HG03139 (cell line): ENCODE data around the gene NEMP2.
"Not testable (repeated sequence)": the region's sequence is repeated elsewhere in the genome, so short reads cannot be mapped to it uniquely, and the experiment has no call there.

Source experiments
- ATAC-seq: cut with Tn5 transposase; IDR thresholded peaks from one replicate; pipeline ENCODE4 v1.9.1; 2021; ENCODE audit not compliant: unreplicated experiment

The NEMP2 gene

DNA sequence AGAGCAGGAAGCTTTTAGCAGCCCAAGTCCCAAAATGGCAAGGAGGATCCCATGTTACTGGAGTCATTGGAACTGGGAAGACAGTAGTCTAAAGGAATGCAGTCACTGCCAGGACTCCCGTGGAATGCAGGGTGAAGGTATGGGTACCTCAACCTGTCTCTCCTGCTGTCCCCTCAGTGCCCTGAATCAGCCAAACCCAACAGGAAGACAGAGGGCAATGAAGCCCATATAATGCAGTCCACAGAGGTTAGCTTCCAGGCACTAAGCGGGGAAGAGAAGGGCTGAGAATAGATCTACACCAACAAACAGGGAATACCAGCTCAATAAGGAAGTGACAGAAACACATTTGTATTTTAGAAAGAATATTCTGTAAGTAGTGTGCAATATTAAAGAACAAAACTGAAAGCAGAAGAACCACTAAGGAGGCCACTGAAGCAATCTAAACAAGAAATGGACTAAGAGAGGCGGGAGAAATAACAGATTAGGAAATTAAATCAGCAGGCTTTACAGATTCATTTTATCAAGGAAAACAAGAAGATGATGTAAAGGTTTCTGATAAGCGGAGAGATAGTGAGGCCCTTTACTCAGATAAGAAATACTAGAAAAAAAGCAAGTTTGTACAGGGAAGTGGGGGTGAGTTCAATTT lies 8.3 kb downstream of the NEMP2 start:
- ATAC-seq, result no peak

DNA sequence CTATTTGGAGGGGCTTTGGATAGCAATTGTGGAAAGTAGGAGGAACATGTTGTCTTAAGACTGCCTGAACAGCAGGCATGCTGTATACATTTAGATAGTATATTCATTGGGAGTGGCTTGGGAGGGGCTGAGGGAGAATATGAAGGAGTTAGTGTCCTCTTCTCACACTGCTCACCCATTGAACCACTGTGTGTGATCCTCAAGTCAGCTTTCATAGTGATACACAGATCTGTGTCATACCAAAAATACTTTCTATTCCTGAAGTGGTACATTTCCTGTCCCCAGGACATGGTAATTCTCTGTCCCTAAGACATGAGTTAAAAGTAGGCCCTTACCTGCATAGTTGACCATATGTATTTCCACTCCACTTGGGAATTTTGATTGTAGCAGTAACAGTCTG lies 9.6 kb downstream of the NEMP2 start:
- ATAC-seq, result no peak

DNA sequence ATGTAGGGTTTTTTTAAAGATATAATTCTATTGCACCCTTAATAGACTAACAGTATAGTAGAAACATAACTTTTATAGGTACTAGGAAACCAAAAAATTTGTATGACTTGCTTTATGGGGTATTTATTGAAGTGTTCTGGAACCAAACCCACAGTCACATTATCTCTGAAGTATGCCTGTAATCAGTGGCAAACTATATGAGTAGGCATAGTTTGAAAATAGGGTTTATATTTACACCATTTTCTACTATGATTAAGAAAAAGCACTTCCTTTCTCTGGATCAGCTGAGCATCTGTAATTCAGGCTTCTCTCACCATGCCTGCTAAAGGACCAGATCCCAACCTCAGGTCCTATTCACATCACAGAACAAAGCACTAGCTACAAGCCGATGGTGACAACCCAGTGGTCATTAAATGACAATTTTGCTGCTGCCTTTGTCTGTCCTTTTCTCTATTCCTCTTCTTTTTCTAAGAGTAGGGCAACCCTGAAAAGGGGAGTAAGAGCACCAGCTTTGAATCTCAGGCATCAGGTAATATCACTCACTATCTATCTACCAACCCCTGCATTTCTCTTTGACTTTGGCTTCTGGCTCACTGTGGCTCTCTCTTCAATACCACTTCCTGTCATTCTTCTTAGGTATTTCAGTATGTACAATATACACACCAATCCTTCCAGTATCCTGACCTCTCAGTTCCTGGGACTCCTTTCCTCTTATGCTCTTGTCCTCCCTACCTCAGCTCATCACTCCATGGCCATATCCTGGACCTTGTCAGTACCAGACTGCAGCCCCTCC lies 14.4 kb downstream of the NEMP2 start:
- no peak for ATAC-seq

DNA sequence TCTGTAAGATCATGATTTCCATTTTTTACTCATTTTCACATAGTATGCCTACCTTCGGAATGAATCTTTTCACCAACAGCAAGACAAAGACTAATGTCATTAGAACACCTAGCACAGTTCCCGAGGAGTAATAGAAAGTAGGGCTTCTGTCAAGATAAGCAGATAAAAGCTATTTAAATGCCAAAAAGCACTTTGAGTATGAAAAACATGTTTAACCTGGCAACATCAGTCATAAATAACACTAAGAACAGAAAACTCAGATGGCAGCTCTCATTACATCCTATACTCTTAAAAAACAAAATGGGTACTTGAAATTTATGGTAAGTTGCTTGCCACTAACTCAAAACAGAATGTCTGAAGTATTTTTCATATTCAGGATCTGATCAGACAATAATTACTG lies 17.1 kb downstream of the NEMP2 start:
- ATAC-seq, result no peak

DNA sequence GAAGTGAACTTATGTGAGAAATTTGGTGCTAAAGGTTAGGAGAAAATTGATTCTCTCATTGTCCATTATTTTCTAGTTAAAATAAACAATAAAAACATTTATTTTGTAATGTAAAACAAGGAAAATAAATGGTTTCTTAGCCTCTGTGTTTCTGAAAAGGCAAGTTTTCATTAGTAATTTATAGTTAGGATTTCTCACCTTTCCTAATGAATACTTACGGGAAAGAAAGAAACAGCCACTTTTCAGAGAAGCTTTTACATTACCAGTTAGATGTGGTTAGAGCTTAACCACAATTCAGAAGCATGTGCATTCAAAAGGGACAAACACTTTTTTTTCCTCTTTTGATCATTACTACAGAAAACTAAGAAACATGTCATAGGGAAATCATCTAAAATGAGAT lies 18.8 kb downstream of the NEMP2 start:
- no peak for ATAC-seq

DNA sequence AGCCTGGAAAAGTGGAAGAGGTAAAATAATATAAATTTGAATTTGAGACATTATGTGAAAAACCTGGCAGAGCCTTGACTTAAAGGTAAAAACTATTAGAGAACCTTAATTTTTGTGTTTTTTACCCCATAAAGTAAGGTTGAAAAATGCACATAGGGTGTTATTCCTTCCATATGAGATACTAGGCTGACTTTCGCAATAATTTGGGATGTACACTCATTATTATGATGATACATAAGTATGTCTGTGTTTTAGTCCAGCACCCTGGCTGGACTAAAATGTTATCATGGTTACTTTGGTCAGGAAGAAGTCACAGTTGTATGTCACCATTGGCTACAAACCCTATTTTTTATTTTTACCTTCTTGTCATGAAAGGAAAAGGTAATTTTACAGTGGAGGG lies 19.8 kb downstream of the NEMP2 start:
- no peak for ATAC-seq

DNA sequence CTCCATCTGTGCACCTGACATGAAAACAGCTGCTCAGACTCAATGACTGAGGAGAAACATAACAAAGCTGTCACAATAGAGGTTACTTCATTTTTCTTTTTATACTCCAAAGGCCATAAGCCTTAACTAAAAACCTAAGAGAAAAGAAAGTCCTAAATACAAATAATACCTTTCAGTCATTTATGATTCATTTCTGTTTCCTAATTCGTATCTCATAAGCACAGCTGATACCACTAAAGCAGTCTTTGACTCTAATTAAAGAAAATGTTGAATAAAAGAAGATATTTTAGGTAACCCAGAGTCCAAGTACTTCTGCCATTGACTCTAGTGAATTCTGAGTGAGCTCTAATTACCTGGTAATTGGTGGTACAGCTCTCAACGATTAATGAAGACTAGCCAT lies 20.6 kb downstream of the NEMP2 start:
- no peak for ATAC-seq

DNA sequence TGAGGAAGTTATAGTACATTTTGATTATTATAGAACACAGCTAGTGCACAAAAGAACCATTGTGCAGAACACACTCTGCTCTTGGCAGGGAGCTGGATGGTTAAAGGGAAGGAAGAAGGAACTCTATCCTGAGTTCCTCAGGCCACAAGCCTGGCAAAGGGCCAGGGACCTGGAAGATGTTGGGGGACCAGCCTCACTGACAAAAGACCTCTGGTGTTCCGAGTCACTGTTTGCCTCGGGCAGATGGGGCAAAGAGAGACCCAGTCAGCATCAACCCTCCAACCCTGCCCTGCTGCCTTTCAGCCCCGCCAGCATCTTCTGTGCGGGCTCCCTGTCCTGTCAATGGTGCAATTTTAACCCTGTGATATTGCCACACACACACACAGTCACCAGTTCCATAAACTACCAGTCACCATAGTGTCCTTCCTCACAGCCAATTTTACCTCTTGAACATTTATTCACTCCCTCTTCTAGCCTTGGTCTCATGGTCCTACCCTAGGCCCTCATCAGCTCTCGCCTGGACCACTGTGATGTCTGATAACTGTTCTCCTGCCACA lies 21.9 kb downstream of the NEMP2 start:
- no peak for ATAC-seq

DNA sequence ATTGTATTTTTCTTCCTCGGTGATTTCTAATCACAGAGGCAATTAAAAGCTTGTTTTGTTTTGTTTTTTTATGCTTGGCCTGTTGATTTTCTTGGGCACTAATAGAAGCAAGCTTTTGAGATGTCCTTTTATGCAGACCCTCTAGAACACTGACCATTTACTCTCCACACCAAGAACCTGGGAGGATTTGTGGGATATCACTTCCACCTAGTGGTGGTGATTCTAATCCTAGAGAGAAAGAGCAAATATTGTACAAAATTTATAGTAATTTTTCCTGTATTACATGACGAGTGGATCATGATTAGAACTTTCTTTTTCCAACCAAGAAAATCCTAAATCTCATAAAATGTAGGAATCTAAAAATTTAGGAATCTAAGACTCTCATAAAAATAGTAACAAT lies 23.4 kb downstream of the NEMP2 start:
- ATAC-seq, result no peak

DNA sequence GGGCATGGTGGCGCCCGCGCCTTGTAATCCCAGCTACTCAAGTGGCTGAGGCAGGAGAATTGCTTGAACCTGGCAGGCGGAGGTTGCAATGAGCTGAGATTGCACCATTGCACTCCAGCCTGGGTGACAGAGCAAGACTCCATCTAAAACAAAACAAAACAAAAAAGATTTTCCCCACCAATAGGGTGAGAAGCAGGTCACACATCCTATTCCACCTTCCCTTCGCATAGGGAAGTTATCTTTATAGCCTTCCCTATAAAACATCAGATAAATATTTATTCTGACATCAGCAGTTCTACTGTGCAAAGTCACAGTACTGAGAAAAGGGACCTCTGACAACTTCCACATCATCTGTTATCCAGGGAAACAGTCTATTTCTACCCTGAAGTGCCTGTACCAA lies 24.6 kb downstream of the NEMP2 start:
- ATAC-seq, result not testable (repeated sequence)

DNA sequence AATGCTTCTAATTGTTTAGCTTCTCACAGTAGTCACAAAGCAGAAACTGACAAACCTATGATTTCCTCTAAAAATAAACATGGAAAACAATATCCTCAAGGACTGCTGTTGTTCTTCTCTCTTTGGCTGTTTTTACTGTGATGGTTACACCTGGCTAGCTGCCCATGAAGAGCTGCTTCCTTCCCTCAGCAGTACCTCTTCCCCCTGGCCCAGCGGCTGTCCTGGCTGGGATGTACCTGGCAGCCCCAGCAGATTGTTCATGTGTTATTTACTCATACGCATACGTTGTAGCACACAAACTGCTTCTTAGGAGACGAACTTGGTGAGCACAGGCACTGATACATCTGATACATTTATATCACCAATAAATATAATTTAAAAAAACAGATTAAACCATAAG lies 27.4 kb downstream of the NEMP2 start:
- no peak for ATAC-seq

DNA sequence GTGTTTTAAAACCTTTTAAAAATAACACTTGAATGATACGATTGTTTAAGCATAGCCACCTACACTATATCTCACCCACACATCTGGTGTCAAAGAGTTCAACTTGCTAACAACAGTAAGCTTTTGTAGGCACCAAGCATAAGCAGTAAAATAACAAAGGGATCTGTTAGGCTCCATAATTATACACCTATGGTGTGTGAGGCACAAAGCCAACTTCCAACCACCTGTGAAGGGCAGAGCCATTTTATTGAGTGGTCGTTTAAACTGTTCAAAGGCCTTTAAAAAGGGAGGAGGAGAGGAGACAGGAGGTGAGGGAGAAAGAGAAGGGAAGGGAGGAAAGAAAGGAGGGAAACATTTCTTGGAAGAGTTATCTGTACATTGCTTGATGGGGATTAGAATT lies 27.9 kb downstream of the NEMP2 start:
- no peak for ATAC-seq

DNA sequence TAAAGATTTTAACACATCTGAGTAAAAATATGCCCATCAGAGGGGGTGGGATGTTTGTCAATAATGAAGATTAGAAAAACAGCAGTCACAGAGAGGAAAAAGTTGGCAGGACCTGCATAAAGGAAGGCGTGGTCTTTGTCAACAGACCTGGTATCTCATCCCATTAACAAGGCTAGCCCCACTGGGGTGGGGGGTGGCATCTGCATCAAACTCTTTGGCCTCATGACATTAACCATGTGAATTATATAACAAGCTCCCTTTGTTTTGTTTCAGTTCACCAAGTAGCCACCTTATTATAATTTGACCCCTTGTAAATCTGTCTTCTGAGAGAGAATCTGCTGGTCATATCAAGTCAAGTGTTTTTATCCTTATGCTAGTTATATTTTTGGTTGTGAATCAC lies 28.8 kb downstream of the NEMP2 start:
- ATAC-seq, result no peak

DNA sequence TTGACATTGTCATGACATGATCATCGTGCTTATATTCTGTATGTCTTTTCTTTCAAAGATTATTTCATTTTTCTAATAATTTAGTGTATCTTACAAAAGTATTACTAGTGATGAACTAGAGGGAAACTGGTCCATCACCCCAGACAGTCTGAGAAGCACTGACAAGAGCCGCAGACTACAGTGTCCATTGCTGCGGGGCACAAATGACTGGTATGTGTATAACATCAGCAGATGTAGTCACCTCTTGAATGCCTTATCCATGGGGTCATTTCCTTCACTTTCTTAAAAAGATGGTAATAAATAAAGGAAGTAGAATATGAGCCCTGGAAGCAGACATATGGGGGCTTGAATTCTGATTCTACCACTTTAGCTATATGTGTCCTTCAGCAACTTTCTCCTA lies 29.6 kb downstream of the NEMP2 start:
- ATAC-seq, result no peak

DNA sequence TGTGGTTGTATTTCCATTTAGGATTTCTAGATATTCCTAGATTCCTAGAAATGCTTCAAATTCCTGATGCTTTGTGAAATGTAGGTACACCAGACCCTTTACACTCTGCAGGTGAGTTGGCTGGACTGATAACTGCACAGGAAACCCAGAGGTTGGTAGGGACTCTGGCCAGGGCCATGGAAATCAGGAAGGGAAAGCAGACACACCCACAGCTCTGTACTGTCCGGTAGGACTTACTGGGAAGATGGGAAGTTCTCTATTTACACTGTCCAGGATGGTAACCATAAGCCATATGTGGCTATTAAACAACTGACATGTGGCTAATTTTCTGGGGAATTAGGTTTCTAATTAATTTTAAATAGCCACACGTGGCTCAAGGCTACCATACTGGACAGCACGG lies 31.4 kb downstream of the NEMP2 start:
- no peak for ATAC-seq

DNA sequence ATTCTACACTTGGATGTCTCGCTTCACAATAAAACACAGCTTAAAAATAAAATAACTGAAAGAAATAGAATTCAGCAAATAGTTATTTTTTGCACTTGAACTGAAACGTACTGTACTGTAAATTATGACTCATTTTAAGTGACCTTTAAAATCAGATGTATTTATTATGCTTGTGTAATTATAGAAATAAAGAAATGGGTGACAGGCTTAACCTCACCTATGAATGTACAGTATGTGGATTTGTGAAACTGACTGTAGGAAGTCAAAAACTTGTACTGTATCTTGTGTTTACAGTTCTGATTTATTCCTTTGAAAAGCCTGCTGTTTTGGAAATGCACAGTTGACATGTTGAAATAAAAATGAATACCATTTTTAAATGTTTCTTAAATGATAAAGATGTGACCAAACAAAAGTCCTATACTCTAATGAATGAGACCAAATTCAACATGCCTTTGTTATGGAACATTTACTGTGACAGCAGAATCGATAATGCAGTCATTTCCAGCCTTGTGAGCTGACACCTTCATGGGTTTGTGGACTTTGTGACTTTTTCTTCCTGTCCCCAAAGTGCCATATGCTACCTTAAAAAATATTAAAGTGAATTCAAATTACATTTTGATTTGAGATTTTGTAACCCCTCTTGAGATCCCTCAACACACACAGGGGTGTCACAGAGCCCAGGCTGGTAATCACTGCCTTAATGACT lies 32.7 kb downstream of the NEMP2 start:
- no peak for ATAC-seq

DNA sequence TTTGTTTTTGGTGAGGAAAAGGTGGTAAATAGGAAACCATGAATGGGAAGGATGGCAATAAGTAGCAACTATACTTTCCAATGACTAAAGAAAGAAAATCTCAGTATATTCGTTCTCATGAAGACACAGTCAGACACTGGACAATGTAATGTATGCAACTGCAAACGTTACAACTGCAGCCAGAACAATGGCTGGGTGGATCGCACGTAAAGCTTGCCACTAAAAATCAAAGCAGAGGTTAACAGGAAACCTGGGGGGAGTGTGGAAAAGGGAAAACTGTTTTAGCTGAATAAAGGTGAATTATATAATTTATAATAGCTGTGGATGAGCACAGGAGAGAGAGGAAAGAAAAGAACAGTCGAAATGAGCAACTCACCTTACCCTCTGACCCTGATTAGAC lies 33.3 kb downstream of the NEMP2 start:
- no peak for ATAC-seq

DNA sequence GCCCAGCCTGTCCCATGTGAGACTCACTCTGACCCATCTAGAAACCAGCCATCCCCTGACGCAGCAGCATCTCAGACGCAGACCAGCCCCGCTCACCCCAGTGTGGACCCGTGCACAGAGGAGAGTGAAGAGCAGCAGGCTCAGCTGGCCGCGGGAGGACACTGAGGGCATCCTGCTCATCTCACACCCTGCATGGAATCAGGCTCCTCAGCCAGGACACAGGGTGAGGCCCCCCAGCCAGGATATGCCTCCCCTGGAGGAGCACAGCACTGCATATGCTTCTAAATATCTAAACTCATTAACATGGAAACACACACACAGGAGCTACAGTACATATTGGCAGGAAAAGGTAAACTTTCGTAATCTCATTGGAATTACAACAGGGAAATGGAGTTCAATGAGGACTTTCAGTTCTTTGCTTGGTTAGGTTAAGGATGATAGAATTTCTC lies 34.4 kb downstream of the NEMP2 start:
- ATAC-seq, result no peak

DNA sequence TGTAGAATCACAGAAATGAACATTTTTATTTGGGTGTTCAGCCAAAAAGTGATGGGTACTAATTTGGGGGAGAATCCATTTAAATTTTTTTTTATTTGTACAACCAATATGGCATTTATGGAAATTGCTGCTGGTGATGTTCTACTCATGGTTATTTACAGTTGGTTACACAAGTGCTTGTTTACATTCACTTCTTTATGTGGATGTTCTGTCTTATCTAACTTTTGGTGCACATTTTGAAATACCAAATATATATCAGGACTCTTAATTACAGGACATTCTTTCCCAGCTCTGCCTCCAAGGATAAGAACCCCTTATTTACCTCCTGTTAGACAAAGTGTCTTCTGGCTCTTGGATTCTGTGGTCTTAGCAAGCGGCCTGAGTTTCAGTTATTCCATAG lies 35.2 kb downstream of the NEMP2 start:
- no peak for ATAC-seq

DNA sequence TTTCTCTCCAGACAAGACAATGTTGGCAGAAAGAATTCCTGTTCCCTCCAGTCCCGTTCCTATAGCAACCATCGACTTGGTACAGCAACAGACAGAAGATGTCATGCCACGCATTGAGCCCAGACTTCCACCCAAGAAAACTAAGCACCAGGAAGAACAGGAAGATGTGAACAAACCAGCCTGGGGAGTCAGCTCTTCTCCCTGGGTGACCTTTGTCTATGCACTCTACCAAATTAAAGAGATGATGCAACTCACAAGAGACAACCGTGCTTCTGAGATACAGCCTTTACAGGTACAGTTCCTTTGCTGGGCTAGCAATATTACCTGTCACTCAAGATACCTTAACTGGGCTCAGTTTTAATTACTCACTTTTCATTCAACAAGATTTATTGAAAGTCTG lies 37.1 kb downstream of the NEMP2 start:
- ATAC-seq, result no peak

DNA sequence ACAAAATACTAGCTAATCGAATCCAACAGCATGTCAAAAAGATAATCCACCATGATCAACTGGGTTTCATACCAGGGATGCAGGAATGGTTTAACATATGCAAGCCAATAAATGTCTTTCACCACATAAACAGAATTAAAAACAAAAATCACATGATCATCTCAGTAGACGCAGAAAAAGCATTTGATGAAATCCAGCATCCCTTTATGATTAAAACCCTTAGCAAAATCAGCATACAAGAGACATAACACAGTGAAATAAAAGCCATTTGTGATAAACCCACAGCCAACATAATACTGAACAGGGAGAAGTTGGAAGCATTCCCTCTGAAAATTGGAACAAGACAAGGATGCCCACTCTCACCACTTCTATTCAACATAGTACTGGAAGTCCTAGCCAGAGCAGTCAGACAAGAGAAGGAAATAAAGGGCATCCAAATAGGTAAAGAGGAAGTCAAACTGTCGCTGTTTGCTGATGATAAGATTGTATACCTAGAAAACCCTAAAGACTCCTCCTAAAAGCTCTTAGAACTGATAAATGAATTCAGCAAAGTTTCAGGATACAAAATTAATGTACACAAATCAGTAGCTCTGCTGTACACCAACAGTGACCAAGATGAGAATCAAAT lies 39.8 kb downstream of the NEMP2 start:
- ATAC-seq, result not testable (repeated sequence)
